A549 (cell line): ENCODE results near the gene CCDC47.

Source experiments
- POLR2A ChIP-seq: IDR thresholded peaks from 2 replicates; pipeline ENCODE4 v1.6.1; 2012; ENCODE audit warnings: mild to moderate bottlenecking, low read length
- RAD21 ChIP-seq, 2 experiments: fragments of >200 bp in 1 of 2; sonication (Bioruptor Twin) in 1 of 2; formaldehyde crosslinking in 1 of 2; IDR thresholded peaks in 1 of 2; conservative IDR thresholded peaks in 1 of 2; 2 replicates in 1 of 2; 3 replicates in 1 of 2; pipeline ENCODE4 v1.6.1; 2012 to 2018; ENCODE audit warnings: inconsistent platforms in 1 of 2
- TF ChIP-seq, protein P1 (sequence below): fragments of >200 bp; sonication (Bioruptor Twin); formaldehyde crosslinking; IDR thresholded peaks from 3 replicates; pipeline ENCODE4 v1.5.1; 2016

DNA sequence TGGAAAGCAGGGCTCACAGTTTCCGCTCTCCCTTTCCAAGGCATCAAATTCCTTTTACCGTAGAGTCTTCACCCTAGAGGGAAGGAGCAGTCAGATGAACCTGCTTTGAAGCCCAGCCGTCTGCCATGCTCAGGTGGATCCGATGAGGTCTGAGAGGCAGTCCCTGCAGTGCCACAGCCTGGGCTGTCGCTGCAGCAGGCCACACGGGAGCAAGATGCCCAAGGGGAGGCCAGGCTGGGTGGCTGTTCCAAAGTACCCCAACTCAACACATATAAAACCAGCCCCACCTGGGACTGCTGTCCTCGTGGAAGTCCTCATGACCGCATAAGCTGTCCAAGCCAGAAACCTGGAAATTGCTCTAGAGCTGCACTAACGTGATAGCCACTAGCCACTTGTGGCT lies 68.6 kb downstream of the CCDC47 start:
- no peak for TF ChIP-seq RAD21 (conservative IDR thresholded peaks at IDR 0.05 in 1 of 2, IDR thresholded peaks at IDR 0.05 in 1 of 2)
- TF ChIP-seq, protein P1, sequence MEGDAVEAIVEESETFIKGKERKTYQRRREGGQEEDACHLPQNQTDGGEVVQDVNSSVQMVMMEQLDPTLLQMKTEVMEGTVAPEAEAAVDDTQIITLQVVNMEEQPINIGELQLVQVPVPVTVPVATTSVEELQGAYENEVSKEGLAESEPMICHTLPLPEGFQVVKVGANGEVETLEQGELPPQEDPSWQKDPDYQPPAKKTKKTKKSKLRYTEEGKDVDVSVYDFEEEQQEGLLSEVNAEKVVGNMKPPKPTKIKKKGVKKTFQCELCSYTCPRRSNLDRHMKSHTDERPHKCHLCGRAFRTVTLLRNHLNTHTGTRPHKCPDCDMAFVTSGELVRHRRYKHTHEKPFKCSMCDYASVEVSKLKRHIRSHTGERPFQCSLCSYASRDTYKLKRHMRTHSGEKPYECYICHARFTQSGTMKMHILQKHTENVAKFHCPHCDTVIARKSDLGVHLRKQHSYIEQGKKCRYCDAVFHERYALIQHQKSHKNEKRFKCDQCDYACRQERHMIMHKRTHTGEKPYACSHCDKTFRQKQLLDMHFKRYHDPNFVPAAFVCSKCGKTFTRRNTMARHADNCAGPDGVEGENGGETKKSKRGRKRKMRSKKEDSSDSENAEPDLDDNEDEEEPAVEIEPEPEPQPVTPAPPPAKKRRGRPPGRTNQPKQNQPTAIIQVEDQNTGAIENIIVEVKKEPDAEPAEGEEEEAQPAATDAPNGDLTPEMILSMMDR: no peak
- no peak for TF ChIP-seq POLR2A
